PFSK-1 (cell line): ENCODE results near the gene ADSL.

ENCODE experiments used
- FOXP2 ChIP-seq: optimal IDR thresholded peaks from 2 replicates; pipeline ENCODE3; 2011; ENCODE audit warnings: borderline replicate concordance, control low read depth, inconsistent platforms; ENCODE audit not compliant: insufficient read depth; ENCODE audit errors: extremely low read length, extremely low read depth
- POLR2AphosphoS5 ChIP-seq: IDR thresholded peaks from 2 replicates; pipeline ENCODE4 v1.6.1; 2012; ENCODE audit warnings: low read depth, mild to moderate bottlenecking, control low read depth, low read length, moderate library complexity
- REST ChIP-seq, 2 experiments: IDR thresholded peaks; 2 replicates each; pipeline versions ENCODE4 v1.6.1 to v1.8.0; 2011 to 2012; ENCODE audit warnings: low read depth in 2 of 2, low read length in 2 of 2, control low read depth in 1 of 2, inconsistent platforms in 1 of 2, mild to moderate bottlenecking in 1 of 2, moderate library complexity in 1 of 2; ENCODE audit not compliant: insufficient read depth in 1 of 2
- SIN3A ChIP-seq: IDR thresholded peaks from 2 replicates; pipeline ENCODE4 v1.6.1; 2012; ENCODE audit warnings: mild to moderate bottlenecking, low read length, moderate library complexity, borderline replicate concordance; ENCODE audit not compliant: insufficient read depth
- TAF1 ChIP-seq: IDR thresholded peaks from 2 replicates; pipeline ENCODE4 v1.6.1; 2012; ENCODE audit warnings: low read length, control low read depth, borderline replicate concordance; ENCODE audit not compliant: insufficient read depth

The ADSL gene

GRCh38 chr22:40420341-40421081, 74.2 kb downstream of the ADSL start:
- TF ChIP-seq TAF1: no peak
- TF ChIP-seq REST (IDR thresholded peaks at IDR 0.05; ENCODE audit: insufficient read depth in 1 of 2, low read depth in 2 of 2, low read length in 2 of 2): no peak
- no peak for TF ChIP-seq SIN3A
- no peak for TF ChIP-seq POLR2AphosphoS5

GRCh38 chr22:40421082-40421350, 74.7 kb downstream of the ADSL start:
- TF ChIP-seq SIN3A: no peak

- TF ChIP-seq TAF1 (no peak), SIN3A (no peak), REST (IDR thresholded peaks at IDR 0.05; ENCODE audit: insufficient read depth in 1 of 2, low read depth in 2 of 2, low read length in 2 of 2) (no peak), POLR2AphosphoS5 (no peak), FOXP2 (no peak)
Observed at GRCh38 chr22:40421941-40422340, 75.6 kb downstream of the ADSL start.

- TF ChIP-seq TAF1 (no peak), REST (IDR thresholded peaks at IDR 0.05; ENCODE audit: insufficient read depth in 1 of 2, low read depth in 2 of 2, low read length in 2 of 2) (no peak), POLR2AphosphoS5 (no peak), FOXP2 (no peak), SIN3A (no peak)
Observed at GRCh38 chr22:40422558-40423309, 76.4 kb downstream of the ADSL start.

GRCh38 chr22:40423310-40423688, 77.0 kb downstream of the ADSL start:
- TF ChIP-seq TAF1 (no peak), POLR2AphosphoS5 (no peak), SIN3A (no peak), FOXP2 (no peak), REST (IDR thresholded peaks at IDR 0.05; ENCODE audit: insufficient read depth in 1 of 2, low read depth in 2 of 2, low read length in 2 of 2) (no peak)
